Neural crest cell (in vitro differentiated cells): ENCODE results near the gene NOP14. TPM values are rescaled to one million over a fixed set of nuclear protein-coding genes. Genes with fewer than 3 reads are reported as not detected.

Experiments
- DNase-seq: peaks from one replicate; pipeline ENCODE4 v3.0.0; 2021; ENCODE audit warnings: low read depth, mixed read lengths, low spot score
- H3K27ac Mint-ChIP-seq: one replicate; pipeline ENCODE4 v1.8.0; 2021; ENCODE audit warnings: mild to moderate bottlenecking, mixed read lengths; ENCODE audit not compliant: unreplicated experiment
- H3K27me3 Mint-ChIP-seq: 2 replicates; pipeline ENCODE4 v1.8.0; 2021; ENCODE audit warnings: low read depth, mild to moderate bottlenecking, mixed read lengths
- H3K36me3 Mint-ChIP-seq: 2 replicates; pipeline ENCODE4 v1.8.0; 2021; ENCODE audit warnings: low read depth, mild to moderate bottlenecking, mixed read lengths
- H3K4me1 Mint-ChIP-seq: 2 replicates; pipeline ENCODE4 v1.8.0; 2021; ENCODE audit warnings: mixed read lengths
- H3K4me3 Mint-ChIP-seq: one replicate; pipeline ENCODE4 v1.8.0; 2021; ENCODE audit warnings: mild to moderate bottlenecking, mixed read lengths
- H3K9me3 Mint-ChIP-seq: 2 replicates; pipeline ENCODE4 v1.8.0; 2021; ENCODE audit warnings: mixed read lengths
- total RNA-seq: library from RNA; stranded (reverse); gene quantifications from 2 replicates; pipeline ENCODE4 v1.2.1, GENCODE V29; 2021
- TF ChIP-seq, protein P1 (sequence below): fragments of 200-600 bp; sonication (generic); conservative IDR thresholded peaks from 2 replicates; pipeline ENCODE4 v1.5.0; 2021; ENCODE audit warnings: antibody characterized with exemption, mild to moderate bottlenecking

Gene NOP14
- total RNA-seq, 1 donor from 2014 or later, result 46.6 TPM

DNA sequence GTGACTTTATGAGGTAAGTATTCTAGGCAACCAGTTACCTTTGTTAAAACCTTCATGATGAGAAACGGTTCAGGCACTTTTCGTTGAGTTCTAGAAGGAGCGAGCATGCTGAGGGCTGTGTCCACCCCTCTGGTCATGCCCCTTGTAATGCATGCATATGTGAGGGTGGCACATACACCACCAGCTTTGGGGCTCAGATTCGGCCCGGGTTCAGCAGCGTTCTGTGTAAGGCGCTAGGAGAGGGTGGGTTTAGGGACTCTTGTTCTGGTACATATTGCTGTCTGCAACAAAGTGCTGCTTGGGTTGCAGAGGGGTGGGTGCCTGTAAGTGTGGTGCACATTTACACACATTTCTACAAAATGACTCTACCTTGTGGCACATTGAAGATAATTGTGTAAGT, 54.5 kb downstream of the NOP14 start:
- H3K27ac Mint-ChIP-seq, result no peak overlapping the region
- no peaks in the 10 kb centered on the region for H3K27me3 Mint-ChIP-seq
- H3K36me3 Mint-ChIP-seq, result peaks cover 7% of the 10 kb centered on the region
- H3K4me1 Mint-ChIP-seq, result no peaks in the 10 kb centered on the region
- no peak overlapping the region for H3K4me3 Mint-ChIP-seq
- DNase-seq, result no peak
- TF ChIP-seq, protein P1, sequence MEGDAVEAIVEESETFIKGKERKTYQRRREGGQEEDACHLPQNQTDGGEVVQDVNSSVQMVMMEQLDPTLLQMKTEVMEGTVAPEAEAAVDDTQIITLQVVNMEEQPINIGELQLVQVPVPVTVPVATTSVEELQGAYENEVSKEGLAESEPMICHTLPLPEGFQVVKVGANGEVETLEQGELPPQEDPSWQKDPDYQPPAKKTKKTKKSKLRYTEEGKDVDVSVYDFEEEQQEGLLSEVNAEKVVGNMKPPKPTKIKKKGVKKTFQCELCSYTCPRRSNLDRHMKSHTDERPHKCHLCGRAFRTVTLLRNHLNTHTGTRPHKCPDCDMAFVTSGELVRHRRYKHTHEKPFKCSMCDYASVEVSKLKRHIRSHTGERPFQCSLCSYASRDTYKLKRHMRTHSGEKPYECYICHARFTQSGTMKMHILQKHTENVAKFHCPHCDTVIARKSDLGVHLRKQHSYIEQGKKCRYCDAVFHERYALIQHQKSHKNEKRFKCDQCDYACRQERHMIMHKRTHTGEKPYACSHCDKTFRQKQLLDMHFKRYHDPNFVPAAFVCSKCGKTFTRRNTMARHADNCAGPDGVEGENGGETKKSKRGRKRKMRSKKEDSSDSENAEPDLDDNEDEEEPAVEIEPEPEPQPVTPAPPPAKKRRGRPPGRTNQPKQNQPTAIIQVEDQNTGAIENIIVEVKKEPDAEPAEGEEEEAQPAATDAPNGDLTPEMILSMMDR, result no peak
- H3K9me3 Mint-ChIP-seq, result no peaks in the 10 kb centered on the region

DNA sequence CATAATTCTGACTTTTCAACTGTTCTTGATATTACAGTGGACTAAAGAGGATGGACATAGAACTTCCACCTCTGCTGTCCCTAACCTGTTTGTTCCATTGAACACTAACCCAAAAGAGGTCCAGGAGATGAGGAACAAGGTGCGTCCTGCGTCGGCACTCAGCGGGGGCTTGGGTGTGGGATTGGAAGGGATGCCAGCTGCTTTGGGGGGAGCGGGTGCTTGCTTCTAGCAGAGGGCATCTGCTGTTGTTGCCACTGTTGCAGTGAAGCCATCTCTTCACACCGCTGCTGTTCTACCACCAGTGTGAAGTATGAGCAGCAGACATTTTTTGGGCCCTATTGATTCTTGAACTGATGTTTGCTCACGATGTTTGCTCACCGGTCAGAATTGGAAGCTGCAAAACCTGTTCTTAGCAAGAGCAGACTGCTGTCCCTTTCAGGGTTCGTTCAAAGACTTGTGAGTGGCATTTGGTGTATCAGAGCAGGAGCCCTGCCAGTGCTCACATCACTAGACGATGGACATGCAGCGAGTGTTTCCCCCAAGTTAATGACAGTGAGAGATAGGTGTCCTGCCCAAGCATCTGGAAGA, 55.4 kb downstream of the NOP14 start:
- no peaks in the 10 kb centered on the region for H3K27me3 Mint-ChIP-seq
- H3K27ac Mint-ChIP-seq, result no peak overlapping the region
- H3K4me3 Mint-ChIP-seq, result no peak overlapping the region
- H3K4me1 Mint-ChIP-seq, result no peaks in the 10 kb centered on the region
- H3K36me3 Mint-ChIP-seq, result peaks cover 10% of the 10 kb centered on the region
- TF ChIP-seq, protein P1, result no peak
- no peak for DNase-seq
- no peaks in the 10 kb centered on the region for H3K9me3 Mint-ChIP-seq

DNA sequence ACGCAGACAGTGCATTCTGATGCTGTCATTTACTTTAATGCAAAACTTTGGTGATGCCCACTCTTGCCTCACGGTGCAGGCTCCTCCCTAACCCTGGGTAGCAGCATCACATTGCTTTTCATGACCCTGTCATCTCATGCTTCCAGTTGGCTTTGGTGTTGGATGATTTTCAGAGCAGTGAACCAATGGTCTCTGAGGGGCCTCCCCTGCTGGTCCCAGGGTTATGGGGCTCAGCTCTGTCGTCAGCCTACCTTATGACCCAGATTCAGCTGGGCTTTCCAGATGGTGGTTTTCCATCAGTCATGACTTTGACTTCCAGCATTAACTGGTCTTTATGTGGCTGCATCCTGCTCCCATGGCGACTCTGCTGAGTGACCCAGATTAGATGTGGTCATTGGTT, 56.0 kb downstream of the NOP14 start:
- Mint-ChIP-seq H3K27me3 (no peaks in the 10 kb centered on the region), H3K4me3 (no peak overlapping the region), H3K27ac (no peak overlapping the region), H3K9me3 (no peaks in the 10 kb centered on the region), H3K4me1 (no peaks in the 10 kb centered on the region), H3K36me3 (peaks cover 10% of the 10 kb centered on the region)
- DNase-seq, result no peak
- TF ChIP-seq, protein P1, result no peak

DNA sequence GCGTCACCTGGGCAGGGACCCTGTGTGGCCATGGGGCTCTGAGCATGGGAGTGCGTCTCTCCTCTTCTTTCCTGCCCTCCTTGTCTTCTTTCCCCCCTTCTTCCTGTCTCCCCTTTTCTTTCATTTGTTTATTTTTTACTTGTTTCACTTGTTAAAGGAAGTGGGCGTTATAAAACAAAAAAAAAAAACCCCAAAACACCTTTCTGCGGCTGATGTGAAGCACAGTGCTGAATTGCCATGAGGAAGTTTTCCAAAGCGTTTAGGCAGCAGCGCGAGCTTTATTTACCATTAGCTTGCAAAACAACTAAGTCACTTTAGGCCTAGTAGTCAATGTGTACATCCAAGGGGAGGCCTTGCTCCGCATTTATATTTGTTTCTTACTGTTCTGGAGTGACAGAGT, 57.0 kb downstream of the NOP14 start:
- H3K27ac Mint-ChIP-seq, result no peak overlapping the region
- H3K36me3 Mint-ChIP-seq, result peaks cover 10% of the 10 kb centered on the region
- no peaks in the 10 kb centered on the region for H3K9me3 Mint-ChIP-seq
- TF ChIP-seq, protein P1, result no peak
- H3K4me1 Mint-ChIP-seq, result no peaks in the 10 kb centered on the region
- no peak overlapping the region for H3K4me3 Mint-ChIP-seq
- DNase-seq, result no peak
- H3K27me3 Mint-ChIP-seq, result no peaks in the 10 kb centered on the region

DNA sequence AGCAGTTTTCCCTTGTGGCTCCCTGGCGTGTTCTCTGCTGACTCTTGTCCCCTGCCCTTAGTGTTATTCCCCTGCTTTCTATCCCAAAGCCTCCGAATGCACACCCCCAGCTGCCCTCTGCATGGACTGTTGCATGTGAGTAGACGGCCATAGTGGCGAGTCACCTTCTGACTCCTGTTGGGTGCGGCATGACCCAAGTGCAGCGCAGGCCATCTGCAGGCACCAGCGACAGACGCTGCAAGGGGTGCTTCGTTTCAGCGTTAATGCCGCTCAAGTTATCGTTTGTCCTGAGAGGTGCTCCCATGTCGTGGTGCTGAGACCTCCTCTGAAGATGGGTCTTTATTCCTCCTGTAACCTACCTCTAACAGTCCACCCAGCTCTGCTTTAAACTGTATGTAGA, 57.7 kb downstream of the NOP14 start:
- H3K9me3 Mint-ChIP-seq, result no peaks in the 10 kb centered on the region
- H3K27me3 Mint-ChIP-seq, result no peaks in the 10 kb centered on the region
- H3K27ac Mint-ChIP-seq, result peak overlapping the region; percentile 84
- DNase-seq, result no peak
- H3K4me1 Mint-ChIP-seq, result no peaks in the 10 kb centered on the region
- peaks cover 13% of the 10 kb centered on the region for H3K36me3 Mint-ChIP-seq
- TF ChIP-seq, protein P1, result no peak
- H3K4me3 Mint-ChIP-seq, result no peak overlapping the region
